Measurements from ENCODE around the gene MEGF6.
A peak's percentile ranks its signal among the peaks of the same experiment; 100 is the strongest.

Gene MEGF6

GRCh38 chr1:3610527-3611169 lies 660 bp downstream of the MEGF6 start:
- TF ChIP-seq CTCF (conservative IDR thresholded peaks at IDR 0.05) = no peak
- no peak for TF ChIP-seq ZFX (IDR thresholded peaks at IDR 0.05)
- peak overlapping the region; percentile 33 for H3K27ac ChIP-seq

GRCh38 chr1:3609769-3610526 lies 1.4 kb downstream of the MEGF6 start:
- TF ChIP-seq CTCF (conservative IDR thresholded peaks at IDR 0.05) = no peak
- no peak for TF ChIP-seq ZFX (IDR thresholded peaks at IDR 0.05)
- no peak overlapping the region for H3K27ac ChIP-seq

- no peak overlapping the region for H3K27ac ChIP-seq
These were observed 2.1 kb downstream of the MEGF6 start for GRCh38 chr1:3609016-3609768.

GRCh38 chr1:3608154-3608553 lies 3.2 kb downstream of the MEGF6 start:
- no peak for TF ChIP-seq CTCF (conservative IDR thresholded peaks at IDR 0.05)
- no peak for TF ChIP-seq ZFX (IDR thresholded peaks at IDR 0.05)
- no peak overlapping the region for H3K27ac ChIP-seq

More at GRCh38 chr1:3609016-3609768, 2.1 kb downstream of the MEGF6 start:
- TF ChIP-seq CTCF (conservative IDR thresholded peaks at IDR 0.05) (no peak), ZFX (IDR thresholded peaks at IDR 0.05) (no peak)

- no peak overlapping the region for H3K27ac ChIP-seq
- TF ChIP-seq ZFX (IDR thresholded peaks at IDR 0.05) (no peak), CTCF (conservative IDR thresholded peaks at IDR 0.05) (no peak)
These were observed 3.6 kb downstream of the MEGF6 start for GRCh38 chr1:3607703-3608065.

GRCh38 chr1:3606779-3607702 lies 4.3 kb downstream of the MEGF6 start:
- no peak for TF ChIP-seq CTCF (conservative IDR thresholded peaks at IDR 0.05)
- no peak for TF ChIP-seq ZFX (IDR thresholded peaks at IDR 0.05)
- H3K27ac ChIP-seq = no peak overlapping the region
